ENCODE data around the gene DMD. TPM values are rescaled to one million over a fixed set of nuclear protein-coding genes. Genes with fewer than 3 reads are reported as not detected.
A peak's percentile ranks its signal among the peaks of the same experiment; 100 is the strongest.

Gene DMD
- total RNA-seq, 1 experiment from 2014 or later = 3.9 TPM

- no peak for DNase-seq (ENCODE audit: extremely low read depth, low read depth)
These were observed 686.1 kb downstream of the DMD start for GRCh38 chrX:32525234-32525633.

- no peak for DNase-seq (ENCODE audit: extremely low read depth, low read depth)
These were observed 687.0 kb downstream of the DMD start for GRCh38 chrX:32524385-32524784.

- DNase-seq (ENCODE audit: extremely low read depth, low read depth) = no peak
These were observed 690.6 kb downstream of the DMD start for GRCh38 chrX:32520789-32521188.

- no peak for DNase-seq (ENCODE audit: extremely low read depth, low read depth)
These were observed 696.4 kb downstream of the DMD start for GRCh38 chrX:32514986-32515385.

- DNase-seq (ENCODE audit: extremely low read depth, low read depth) = no peak
These were observed 709.7 kb downstream of the DMD start for GRCh38 chrX:32501606-32502005.

- DNase-seq (ENCODE audit: extremely low read depth, low read depth) = no peak
These were observed 714.7 kb downstream of the DMD start for GRCh38 chrX:32496671-32497070.

- no peak for DNase-seq (ENCODE audit: extremely low read depth, low read depth)
These were observed 715.5 kb downstream of the DMD start for GRCh38 chrX:32495855-32496254.

GRCh38 chrX:32489125-32489524, 722.2 kb downstream of the DMD start:
- no peak for DNase-seq (ENCODE audit: extremely low read depth, low read depth)

GRCh38 chrX:32483534-32484136, 727.7 kb downstream of the DMD start:
- DNase-seq (ENCODE audit: extremely low read depth, low read depth) = no peak

GRCh38 chrX:32480019-32480418, 731.3 kb downstream of the DMD start:
- no peak for DNase-seq (ENCODE audit: extremely low read depth, low read depth)

- no peak for DNase-seq (ENCODE audit: extremely low read depth, low read depth)
These were observed 739.0 kb downstream of the DMD start for GRCh38 chrX:32472364-32472763.

- no peak for DNase-seq (ENCODE audit: extremely low read depth, low read depth)
These were observed 755.6 kb downstream of the DMD start for GRCh38 chrX:32455704-32456103.

GRCh38 chrX:32451954-32452695, 759.2 kb downstream of the DMD start:
- no peak for DNase-seq (ENCODE audit: extremely low read depth, low read depth)

GRCh38 chrX:32448945-32449344, 762.4 kb downstream of the DMD start:
- DNase-seq (ENCODE audit: extremely low read depth, low read depth) = no peak

GRCh38 chrX:32448320-32448719, 763.0 kb downstream of the DMD start:
- peak; percentile 12 for DNase-seq (ENCODE audit: extremely low read depth, low read depth)

- DNase-seq (ENCODE audit: extremely low read depth, low read depth) = no peak
These were observed 763.7 kb downstream of the DMD start for GRCh38 chrX:32447640-32448039.

GRCh38 chrX:32443841-32444240, 767.5 kb downstream of the DMD start:
- no peak for DNase-seq (ENCODE audit: extremely low read depth, low read depth)

- DNase-seq (ENCODE audit: extremely low read depth, low read depth) = no peak
These were observed 790.1 kb downstream of the DMD start for GRCh38 chrX:32421266-32421665.

GRCh38 chrX:32408389-32408788, 803.0 kb downstream of the DMD start:
- DNase-seq (ENCODE audit: extremely low read depth, low read depth) = peak; percentile 30

GRCh38 chrX:32397562-32398216, 813.7 kb downstream of the DMD start:
- DNase-seq (ENCODE audit: extremely low read depth, low read depth) = no peak

- DNase-seq (ENCODE audit: extremely low read depth, low read depth) = no peak
These were observed 815.5 kb downstream of the DMD start for GRCh38 chrX:32395878-32396277.

GRCh38 chrX:32392655-32393054, 818.7 kb downstream of the DMD start:
- no peak for DNase-seq (ENCODE audit: extremely low read depth, low read depth)
